Psoas muscle (tissue), 8 donors: Measurements from ENCODE around the gene DCANP1. TPM values are rescaled to one million over a fixed set of nuclear protein-coding genes. Genes with fewer than 3 reads are reported as not detected.

Experiments
- ATAC-seq, 4 donors: fragments of 200-7000 bp; cut with Tn5 transposase; one replicate each; pipeline ENCODE4 v1.9.1; 2020; ENCODE audit warnings: moderate library complexity in 3 of 4, mild to moderate bottlenecking in 2 of 4
- DNase-seq, 2 donors: peaks; one replicate each; pipeline ENCODE4 v3.0.0-alpha.2; 2020
- H3K27ac ChIP-seq: fragments of 200-600 bp; one replicate; pipeline ENCODE4 v1.8.0; 2022
- H3K27me3 ChIP-seq, 3 donors: fragments of 200-600 bp in 1 of 3; one replicate each; pipeline versions ENCODE4 v1.6.1 to v1.8.0; 2013 to 2022; ENCODE audit warnings: low read length in 2 of 3, mild to moderate bottlenecking in 2 of 3, moderate library complexity in 1 of 3; ENCODE audit not compliant: insufficient read depth in 3 of 3
- H3K36me3 ChIP-seq, 2 donors: fragments of 200-600 bp in 1 of 2; one replicate each; pipeline versions ENCODE4 v1.6.1 to v1.8.0; 2013 to 2022; ENCODE audit warnings: low read depth in 1 of 2, mild to moderate bottlenecking in 1 of 2, moderate library complexity in 1 of 2; ENCODE audit not compliant: insufficient read depth in 1 of 2
- H3K4me1 ChIP-seq: fragments of 200-600 bp; one replicate; pipeline ENCODE4 v1.8.0; 2022
- H3K4me3 ChIP-seq: fragments of 200-600 bp; one replicate; pipeline ENCODE4 v1.8.0; 2022; ENCODE audit warnings: mild to moderate bottlenecking
- H3K9me3 ChIP-seq: fragments of 200-600 bp; one replicate; pipeline ENCODE4 v1.8.0; 2022
- WGBS, 3 donors: extraction: QIAGEN DNeasy Blood & Tissue Kit; methylation state at CpG; one replicate each; pipeline versions ENCODE4 v1.1.6 to v1.1.7; 2013; 5-methylcytosine and 5-hydroxymethylcytosine counted together
- intact Hi-C, 2 donors: fragments of 100-400 bp; cut with DNase I; formaldehyde crosslinking; loops; one replicate each; pipeline versions ENCODE4 v1.11.0 to v1.14.2; 2022
- polyA plus RNA-seq, 3 donors: library from polyadenylated mRNA; stranded (reverse); fragments of 200-250 nt; gene quantifications; one replicate each; pipeline ENCODE4 v1.2.3, GENCODE V29; 2013
- total RNA-seq, 4 donors: library from RNA; stranded (reverse); fragmentation: NEBNext Ultra II Directional in 2 of 4; extraction: Animal tissue kit (Norgen Biotek cat#: 25700) in 2 of 4; gene quantifications; one replicate each; pipeline versions ENCODE4 v1.2.1 to v1.2.4, GENCODE V29; 2021 to 2023
- TF ChIP-seq, protein P1 (sequence below): fragments of 200-600 bp; IDR thresholded peaks from one replicate; pipeline ENCODE4 v1.8.0; 2022; ENCODE audit warnings: antibody characterized with exemption
- donor health status: healthy with polysubstance abuse.
- donor health status: DM: no; HTN: no; CAD: no; lungs with moderate emphysema.
- donor health status: Bipolar disorder and iron deficiency.
- donor health status: healthy.
- donor health status: DM: yes; HTN: yes; CAD: no.
- donor health status: DM: no; HTN: no; CAD: no.
- donor health status: DM: no; HTN: no; CAD: no.
- donor health status: DM: yes; HTN: yes; CAD: no.

The DCANP1 gene
- total and polyA plus RNA-seq, 7 donors, result 0.01 TPM; not detected in 6

DNA sequence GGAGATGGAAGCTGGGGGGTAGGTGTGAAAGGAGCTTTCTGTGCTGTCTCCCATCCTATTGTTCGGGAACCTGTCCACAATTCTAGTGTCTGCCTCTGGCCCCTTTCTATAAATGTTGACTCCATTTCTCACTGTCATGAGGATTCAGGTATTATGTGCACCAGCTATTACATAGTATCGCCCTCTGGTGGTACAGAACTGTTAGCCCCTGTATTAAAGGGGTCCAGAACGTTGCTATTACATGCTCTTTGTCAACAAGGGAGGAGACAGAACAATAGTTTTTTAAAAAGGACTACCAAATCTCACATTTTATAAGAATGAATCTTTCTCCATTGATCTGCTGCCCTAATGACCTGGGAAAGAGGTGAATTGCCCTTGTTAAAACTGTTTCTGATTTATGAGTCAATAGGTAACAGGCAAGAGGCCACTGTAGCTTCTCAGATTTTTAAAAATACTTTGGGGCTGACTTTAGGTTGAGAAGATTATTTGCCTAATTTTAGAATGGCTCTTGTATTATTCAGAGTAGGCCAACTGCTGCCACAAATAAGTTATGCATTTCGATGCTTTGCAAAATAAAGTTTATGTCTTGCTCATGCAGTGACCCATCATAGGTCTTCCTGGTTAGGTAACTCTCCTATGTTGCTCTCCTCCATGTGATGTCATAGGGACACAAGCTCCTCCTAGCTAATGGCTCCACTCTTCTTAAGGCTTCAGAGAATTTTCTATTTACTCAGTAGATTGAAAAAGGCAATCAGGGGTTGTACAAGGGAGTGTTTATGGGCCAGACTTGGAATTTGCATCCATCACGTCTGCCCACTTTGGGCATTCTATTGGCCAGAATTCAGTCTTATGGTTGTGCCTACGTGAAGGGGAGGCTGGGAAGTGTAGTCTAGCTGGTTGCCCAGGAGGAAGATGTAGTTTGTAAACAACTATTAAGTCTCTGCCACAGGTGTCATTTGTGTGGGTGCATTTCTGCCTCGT lies 20.8 kb downstream of the DCANP1 start:
- ATAC-seq (peak; percentile 78 to 87 (median 86)), DNase-seq (no peak)
- peaks cover 4% of the 10 kb centered on the region for H3K9me3 ChIP-seq
- intact Hi-C loops, result no loop called here
- no peaks in the 10 kb centered on the region for H3K27me3 ChIP-seq
- TF ChIP-seq, protein P1, sequence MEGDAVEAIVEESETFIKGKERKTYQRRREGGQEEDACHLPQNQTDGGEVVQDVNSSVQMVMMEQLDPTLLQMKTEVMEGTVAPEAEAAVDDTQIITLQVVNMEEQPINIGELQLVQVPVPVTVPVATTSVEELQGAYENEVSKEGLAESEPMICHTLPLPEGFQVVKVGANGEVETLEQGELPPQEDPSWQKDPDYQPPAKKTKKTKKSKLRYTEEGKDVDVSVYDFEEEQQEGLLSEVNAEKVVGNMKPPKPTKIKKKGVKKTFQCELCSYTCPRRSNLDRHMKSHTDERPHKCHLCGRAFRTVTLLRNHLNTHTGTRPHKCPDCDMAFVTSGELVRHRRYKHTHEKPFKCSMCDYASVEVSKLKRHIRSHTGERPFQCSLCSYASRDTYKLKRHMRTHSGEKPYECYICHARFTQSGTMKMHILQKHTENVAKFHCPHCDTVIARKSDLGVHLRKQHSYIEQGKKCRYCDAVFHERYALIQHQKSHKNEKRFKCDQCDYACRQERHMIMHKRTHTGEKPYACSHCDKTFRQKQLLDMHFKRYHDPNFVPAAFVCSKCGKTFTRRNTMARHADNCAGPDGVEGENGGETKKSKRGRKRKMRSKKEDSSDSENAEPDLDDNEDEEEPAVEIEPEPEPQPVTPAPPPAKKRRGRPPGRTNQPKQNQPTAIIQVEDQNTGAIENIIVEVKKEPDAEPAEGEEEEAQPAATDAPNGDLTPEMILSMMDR, result peak; percentile 66
- H3K36me3 ChIP-seq, result no peaks in the 10 kb centered on the region
- WGBS, 3 donors, result 58 to 65% (median 61%) methylated on average over 7 of the region's 7 CpGs
- H3K27ac ChIP-seq, result no peak overlapping the region
- H3K4me1 ChIP-seq, result no peaks in the 10 kb centered on the region
- H3K4me3 ChIP-seq, result no peak overlapping the region

- Histone ChIP-seq H3K27me3 (no peaks in the 10 kb centered on the region), H3K27ac (no peak overlapping the region), H3K4me3 (no peak overlapping the region), H3K9me3 (peaks cover 4% of the 10 kb centered on the region), H3K36me3 (no peaks in the 10 kb centered on the region), H3K4me1 (no peaks in the 10 kb centered on the region)
- DNase-seq (no peak), ATAC-seq (no peak)
- whole genome bisulfite sequencing, 3 donors, result 48 to 74% (median 48%) methylated on average over 2 of the region's 2 CpGs
- TF ChIP-seq, protein P1, result no peak
- intact Hi-C loops, result loop anchor here in 1 of 2 donors (2.0 kb wide), 1 partner anchor 25 kb away; no protein-coding TSS in a partner anchor
Observed at GRCh38 chr5:135425641-135426040, 21.5 kb downstream of the DCANP1 start.

GRCh38 chr5:135423846-135424168 lies 23.3 kb downstream of the DCANP1 start:
- no peak for ATAC-seq
- peaks cover 4% of the 10 kb centered on the region for H3K9me3 ChIP-seq
- WGBS, 3 donors, result 88 to 95% (median 92%) methylated on average over 1 of the region's 1 CpG
- TF ChIP-seq, protein P1, result no peak
- no peak for DNase-seq
- H3K4me1 ChIP-seq, result no peaks in the 10 kb centered on the region
- H3K27me3 ChIP-seq, result no peaks in the 10 kb centered on the region
- no peak overlapping the region for H3K4me3 ChIP-seq
- no peaks in the 10 kb centered on the region for H3K36me3 ChIP-seq
- no peak overlapping the region for H3K27ac ChIP-seq
- intact Hi-C loops, result loop anchor here in 1 of 2 donors (2.0 kb wide), 1 partner anchor 23 kb away; no protein-coding TSS in a partner anchor

DNA sequence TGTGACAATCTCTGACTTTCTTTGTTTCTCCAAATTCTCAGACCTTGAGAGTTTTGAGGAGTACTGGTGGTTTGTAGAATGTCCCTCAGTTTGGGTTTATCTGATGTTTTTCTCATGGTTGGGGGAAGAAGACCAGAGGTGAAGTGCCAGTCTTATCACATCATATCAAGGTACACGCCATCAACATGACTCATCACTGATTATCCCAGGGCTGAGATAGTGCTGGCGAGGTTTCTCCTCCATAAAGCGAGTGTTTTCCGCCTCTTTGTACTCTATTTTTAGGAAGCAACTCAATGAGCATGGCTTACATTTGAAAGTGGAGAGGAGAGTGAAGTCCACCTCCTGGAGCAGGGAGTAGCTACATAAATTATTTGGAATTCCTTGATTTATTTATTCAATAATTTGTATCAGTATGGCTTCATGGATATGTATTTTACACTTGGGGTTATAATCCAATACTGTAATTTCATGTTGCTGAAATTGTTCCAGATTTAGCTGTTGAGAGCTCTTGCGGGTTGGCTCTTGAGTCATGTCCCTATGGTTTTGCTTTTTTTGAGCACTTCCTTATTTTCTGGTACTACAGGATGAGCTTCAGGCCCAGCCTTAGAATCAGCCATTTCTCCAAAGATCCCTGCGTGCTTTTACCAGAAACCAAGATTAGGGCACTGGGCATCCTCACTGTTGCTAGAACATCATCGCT lies 23.9 kb downstream of the DCANP1 start:
- intact Hi-C loops, result no loop called here

More for the DNA sequence above, 23.9 kb downstream of the DCANP1 start:
- no peak overlapping the region for H3K27ac ChIP-seq
- no peak for ATAC-seq
- no peak overlapping the region for H3K4me3 ChIP-seq
- TF ChIP-seq, protein P1, result no peak
- WGBS, 3 donors, result 79 to 86% (median 83%) methylated on average over 7 of the region's 7 CpGs
- no peaks in the 10 kb centered on the region for H3K4me1 ChIP-seq
- no peak for DNase-seq
- H3K9me3 ChIP-seq, result no peaks in the 10 kb centered on the region
- no peaks in the 10 kb centered on the region for H3K36me3 ChIP-seq
- no peaks in the 10 kb centered on the region for H3K27me3 ChIP-seq
